GM19463 (cell line): ENCODE results near the gene BMP10.

Experiments used
- ATAC-seq: cut with Tn5 transposase; IDR thresholded peaks from one replicate; pipeline ENCODE4 v1.9.1; 2021; ENCODE audit warnings: mild to moderate bottlenecking, moderate library complexity; ENCODE audit not compliant: unreplicated experiment

BMP10 gene

DNA sequence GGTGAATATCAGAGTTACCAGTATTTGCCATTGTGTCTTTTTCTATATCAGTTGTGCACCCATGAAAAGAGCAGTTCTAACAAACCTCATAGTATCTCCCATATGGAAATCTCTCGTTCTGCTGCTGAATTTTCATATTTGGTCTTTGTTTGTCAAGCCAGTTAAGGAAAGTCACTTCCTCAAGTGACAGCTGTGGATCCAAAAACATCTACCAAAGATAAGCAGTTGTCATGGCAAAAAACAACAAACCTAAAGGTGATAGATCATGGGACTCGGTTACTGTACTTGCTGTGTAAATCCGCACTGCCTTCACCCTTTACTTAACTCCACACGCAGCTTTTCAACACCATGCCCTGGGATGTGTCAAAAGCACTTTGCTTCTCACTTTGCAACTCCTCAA, 17.3 kb downstream of the BMP10 start:
- no peak for ATAC-seq

DNA sequence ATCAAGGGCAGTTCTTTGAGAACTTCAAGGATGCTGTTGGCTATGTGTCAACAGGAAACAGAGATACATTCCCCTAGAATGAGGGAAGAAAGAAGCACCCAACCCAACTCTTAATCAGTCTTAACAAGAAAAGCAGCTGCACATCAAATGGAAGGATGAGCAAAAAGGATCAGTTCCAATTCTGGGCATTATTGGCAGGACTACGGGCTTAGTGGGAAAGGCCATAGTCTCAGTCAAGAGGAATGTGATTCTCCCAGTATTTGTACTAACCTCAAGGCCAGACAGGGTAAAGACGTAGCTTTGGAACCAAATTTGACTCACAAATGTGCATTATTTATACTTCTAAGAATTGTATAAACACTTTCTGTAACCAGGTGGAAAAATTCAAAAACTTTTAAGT, 18.2 kb downstream of the BMP10 start:
- no peak for ATAC-seq

DNA sequence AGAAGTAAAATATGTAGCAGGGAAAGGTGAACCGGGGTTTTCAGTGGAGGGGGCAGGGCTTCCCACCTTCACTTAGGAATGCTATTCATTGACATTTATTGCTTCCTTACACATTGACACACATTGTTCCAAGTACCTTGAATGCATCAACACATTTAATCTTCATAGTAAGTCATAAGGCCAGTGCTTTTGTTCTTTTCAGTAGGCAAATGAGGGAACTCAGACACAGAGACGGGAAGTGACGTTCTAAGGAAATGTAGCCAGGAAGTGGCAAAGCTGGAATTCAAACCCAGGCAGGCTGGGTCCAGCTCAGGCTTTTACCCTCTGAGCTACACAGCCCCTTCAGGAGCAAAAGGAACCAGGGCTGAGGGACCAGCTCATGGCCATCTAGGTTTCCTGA, 20.7 kb downstream of the BMP10 start:
- no peak for ATAC-seq

DNA sequence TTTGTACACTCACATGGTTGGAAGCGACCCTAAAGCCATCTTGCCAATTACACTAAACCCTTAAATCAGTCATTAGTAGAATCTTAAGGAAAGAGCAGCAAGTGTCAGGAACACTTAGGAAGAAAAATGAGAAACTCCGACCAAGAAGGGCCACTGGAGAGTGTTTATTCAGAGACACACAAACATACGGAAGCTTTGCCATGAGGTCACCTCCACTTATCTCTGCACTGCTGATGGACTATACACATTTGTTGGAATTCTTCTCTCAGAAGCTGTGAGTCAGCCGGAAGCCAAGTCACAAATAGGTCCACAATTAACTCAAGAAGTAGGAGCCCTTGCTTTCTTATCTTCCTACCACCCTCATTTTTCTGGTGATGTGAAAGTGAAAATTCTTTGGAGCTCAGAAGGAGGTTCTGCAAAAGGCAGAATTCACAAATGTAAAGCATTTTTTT, 21.6 kb downstream of the BMP10 start:
- no peak for ATAC-seq

DNA sequence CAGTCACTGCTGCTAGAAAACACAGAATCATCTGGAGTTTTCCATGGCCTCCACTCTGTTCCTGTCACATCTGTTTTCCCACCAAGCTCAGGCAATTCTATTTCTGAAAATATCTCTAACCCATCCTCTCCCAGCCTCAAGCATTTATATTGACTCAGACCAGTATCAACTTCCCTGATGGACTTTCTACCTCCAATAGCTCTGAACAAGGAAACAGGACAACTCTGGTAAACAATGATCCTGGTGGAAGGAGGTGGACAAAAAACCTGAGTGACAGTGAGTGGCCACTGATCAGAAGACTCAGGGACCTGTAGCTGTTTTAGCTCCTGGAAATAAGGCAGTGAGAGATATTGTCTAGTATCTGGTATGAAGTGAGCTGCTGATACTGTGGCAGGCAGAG, 23.4 kb downstream of the BMP10 start:
- no peak for ATAC-seq

DNA sequence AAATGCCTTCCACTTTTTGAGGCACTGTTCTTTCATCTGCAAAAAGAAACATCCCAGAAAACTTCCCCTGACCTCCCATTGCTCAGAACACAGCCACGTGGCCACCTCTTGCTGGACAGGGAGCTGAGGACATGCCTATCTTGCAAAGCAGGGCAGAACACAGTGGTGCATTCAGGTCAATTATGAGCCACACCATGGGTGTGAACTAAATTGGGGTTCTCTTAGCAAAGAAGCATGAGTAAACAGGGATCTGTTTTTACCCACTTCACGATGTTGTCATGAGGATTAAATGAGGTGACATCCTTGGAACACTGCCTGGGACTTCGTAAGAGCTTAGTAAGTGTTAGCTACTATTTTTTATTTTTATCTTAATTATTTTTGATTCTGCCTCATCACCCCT, 25.1 kb downstream of the BMP10 start:
- ATAC-seq: no peak

DNA sequence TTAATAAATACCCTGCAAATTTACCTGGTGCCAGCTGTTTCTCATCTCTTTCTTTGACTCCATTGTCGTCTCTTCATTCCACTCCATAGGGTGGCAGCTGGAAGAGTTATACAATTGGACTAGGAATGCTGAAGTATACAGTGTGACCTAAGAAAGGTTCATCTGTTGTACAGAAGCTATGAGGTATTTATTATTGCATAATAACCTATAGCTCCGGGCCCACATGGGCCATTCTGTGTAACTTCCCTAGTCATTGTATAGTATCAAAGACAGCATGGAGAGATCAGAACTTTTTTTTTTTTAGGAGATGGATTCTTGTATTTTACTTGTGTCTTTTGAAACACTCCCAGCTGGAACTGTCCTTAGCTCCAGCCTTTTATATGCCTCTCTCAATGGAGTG, 26.2 kb downstream of the BMP10 start:
- ATAC-seq: no peak

DNA sequence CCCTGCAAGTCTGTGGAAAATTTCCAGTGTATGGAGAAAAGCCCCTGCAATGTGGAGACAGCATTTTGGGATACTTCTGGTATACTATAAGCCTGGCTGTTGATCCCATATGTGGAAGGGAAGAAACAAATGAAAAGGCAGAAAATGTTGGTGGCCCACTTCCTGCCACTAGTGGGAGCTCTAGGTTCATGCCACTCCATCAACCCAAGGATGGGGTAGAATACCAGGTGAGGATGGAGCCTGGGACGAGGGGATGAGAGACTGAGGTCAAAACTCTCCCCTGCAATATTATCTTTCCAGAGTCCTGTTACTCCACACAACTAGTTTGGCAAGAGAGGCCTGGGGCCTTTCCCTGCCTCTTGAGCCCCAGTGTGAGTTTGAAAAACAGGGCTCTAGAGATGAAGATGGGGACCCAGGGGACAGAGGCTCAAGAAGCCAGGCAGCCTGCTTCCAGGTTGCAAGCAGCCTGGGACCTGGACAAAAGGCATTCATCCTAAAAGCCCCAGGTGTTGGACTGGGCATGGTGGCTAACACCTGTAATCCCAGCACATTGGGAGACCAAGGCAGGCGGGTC, 31.9 kb downstream of the BMP10 start:
- no peak for ATAC-seq

DNA sequence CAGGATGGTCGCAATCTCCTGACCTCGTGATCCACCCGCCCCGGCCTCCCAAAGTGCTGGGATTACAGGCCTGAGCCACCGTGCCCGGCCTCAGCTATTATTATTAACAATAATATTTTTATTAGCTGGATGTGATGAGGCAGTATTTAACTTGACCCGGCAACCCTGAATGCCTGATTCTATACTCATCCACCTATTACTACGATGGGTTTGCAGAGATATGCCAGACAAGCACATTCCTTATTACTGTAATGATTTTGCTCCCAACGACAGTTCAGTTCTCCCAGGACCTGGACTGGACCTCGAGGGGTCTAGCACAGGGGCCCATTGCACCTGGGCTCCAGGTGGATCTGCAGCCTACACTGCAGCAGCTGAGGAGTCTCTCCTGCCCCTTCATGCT, 32.6 kb downstream of the BMP10 start:
- no peak for ATAC-seq

DNA sequence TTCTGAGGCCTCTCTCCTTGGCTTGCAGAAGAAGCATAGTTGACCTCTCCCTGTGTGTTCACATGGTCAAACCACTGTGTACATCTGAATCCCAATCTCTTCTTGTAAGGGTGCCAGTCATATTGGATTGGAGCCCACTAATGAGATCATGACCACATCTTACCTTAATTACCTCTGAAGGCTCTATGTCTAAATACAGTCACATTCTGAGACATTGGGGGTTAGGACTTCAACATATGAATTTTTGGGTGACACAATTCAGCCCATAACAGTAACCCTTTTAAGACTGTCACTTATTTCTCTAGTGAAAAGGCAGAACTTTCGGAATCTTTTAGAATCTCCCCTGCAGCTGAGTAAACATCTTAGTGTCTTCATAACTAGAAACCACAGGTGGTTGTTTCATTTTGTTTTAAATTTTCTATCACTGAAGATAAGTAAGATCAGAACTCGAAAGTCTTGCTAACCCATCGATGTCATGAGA, 33.3 kb downstream of the BMP10 start:
- peak; percentile 70 for ATAC-seq

DNA sequence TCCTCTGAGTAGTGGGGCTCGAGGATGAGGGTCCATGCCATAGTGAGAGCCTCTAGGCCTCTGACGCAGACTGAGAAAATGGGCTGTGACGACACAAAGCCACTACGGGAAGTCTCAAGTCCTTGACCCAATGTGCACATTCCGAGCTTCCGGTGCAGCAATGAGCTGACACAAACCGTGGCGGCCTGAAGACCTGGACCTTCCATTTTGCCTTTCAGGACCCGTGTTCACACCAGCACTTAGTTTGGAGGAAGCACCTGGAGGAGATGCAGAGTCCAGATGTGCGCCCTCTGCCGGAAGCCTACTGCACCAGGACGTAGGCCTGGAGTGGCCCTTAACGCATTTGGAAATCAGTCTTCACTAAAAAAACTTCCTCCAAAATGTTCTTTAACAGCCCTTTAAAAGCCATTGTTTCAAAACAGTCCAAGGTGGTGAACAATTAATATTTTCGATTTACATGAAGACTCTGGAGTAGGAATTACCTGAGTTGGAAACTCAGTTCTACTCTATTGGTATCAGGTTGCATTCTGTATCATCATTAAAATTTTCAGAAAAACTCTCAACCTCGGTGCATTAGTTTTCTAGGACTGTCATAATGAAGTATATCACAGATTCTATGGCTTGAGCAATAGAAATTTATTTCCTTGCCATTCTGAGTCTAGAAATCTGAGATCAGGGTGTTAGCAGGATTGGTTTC, 33.9 kb downstream of the BMP10 start:
- ATAC-seq: peak; percentile 26

DNA sequence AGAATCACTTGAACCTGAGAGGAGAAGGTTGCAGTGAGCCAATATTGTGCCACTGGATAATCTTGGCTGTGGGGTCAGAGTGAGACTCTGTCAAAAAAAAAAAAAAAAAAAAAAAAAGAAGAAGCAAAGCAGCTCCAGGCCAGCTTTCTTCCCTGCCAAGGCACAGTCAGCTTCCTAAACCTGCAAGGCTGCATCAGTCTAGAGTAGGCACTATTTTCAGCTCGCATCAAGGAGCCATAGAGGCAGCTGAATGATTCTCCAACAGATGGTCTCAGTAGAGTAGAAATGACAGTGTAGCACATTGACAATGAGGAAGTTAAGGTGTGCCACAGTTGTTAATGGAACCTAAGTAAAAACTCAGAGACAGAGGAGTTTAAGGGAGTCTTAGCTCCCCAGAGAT, 35.6 kb downstream of the BMP10 start:
- no peak for ATAC-seq

DNA sequence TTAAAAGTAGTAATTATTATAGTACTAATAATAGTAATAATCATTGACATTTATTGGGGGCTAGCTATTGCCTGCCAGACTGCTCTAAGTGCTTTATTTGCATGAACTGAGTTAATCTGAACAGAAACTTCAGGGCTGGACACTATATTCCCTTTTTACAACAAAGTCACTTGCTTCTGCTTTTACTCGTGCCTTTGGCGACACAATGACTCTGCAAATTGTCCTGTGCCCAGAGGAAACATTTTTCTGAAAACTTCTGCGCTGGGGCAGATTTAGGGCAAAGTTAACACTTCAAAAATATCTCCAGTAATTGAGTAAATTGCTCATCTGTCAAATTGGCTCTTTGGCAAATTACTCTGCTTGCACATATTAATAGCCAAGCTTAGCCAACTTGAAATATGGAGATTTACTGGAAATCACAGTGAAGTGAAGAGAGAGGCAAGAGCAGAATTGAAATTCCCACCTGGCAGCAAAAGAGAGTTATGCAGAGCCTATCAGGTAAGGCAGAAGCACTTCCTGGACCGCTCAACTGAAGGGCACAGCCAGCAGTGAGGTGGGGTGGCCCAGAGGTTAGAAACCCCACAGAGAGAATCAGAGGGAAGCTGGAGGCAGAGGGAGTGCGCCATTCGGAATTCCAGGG, 36.3 kb downstream of the BMP10 start:
- no peak for ATAC-seq

DNA sequence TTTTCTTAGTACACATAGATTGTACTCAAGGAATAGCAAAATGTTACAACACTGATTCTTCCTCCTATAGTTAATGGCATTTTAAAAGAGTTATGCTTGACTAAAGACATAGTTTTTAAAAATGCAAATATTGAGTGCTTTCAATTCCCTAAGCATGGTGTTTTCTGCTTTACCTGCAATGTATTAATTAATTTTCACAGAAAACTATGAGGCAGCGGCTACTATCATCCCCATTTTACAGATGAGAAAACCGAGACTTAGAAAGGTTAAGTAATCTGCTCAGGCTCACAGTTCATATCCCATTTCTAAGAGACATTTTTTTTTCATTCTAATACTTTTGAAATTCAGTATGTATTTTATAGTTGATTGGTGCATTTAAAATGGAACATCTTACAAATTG, 38.0 kb downstream of the BMP10 start:
- no peak for ATAC-seq

DNA sequence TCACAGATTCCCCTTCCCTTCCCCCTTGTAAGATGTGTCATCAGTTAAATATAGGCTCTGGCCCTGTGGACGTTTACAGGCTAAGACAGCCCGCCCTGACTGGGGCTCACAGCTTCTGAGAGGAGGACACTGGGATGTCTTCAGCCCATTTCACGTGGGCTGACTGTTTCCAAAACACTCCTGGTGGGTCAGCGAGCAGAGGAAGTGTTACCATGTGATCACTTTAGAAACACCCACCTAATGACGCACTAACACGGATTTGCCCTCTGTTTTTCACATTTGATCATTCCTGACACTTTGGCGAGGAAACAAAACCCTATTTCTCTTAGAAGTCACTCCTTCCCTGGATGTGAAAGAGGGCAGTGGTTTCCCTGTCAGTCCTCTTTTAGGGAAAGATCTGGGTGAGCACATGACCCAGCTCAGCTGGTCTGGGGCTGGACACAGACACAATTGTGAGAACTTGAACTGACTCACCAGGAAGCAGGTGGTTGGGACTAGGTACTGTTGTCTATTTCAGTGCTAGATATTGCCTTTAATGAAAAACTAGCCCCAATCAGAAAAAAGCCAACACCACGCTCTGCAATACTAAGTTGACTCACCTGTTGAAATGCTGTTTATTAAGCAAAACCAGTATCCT, 38.8 kb downstream of the BMP10 start:
- peak; percentile 76 for ATAC-seq

DNA sequence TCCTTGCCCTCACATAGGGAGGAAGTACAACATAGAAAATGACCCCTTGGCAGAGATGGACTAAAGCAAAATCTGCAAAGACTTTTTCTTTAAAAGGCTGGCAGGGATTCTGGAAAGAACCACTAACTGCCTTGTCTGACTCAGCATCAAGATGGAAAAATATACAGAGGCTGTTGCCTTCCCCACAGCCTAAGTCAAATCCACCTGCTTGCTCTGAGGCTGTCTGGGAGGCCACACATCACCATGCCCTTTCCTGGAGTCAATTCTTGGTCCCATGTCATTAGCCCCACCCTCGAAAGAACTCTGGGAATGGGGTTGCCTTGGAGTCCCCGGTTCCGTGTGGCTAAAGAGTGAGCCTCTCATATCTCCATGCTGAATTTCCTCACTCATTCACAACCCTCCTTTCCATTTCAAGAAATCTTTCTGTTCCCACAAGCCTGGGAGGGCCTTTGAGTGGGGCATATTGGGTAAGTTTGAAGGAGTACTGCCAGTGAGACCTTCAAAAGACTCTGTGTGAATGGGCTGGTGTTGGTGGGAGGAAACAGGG, 39.4 kb downstream of the BMP10 start:
- no peak for ATAC-seq

DNA sequence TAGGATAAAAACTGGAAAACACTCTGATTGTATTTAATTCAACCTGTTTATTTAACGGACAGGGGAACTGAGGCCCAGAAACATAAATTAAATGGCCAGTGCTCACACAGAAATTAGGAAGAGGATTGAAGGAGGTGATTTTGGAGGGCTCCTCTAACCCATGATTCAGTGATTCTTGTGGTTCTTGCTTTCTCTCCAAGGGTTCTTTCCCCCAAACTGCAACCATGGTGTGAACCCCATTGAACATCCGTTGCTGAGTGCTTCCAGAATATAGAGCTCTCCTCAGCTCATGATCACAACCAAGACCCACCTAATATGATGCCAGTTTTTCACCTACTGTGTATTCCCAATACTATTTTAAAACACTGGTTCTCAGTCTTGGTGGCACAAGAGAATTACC, 41.4 kb downstream of the BMP10 start:
- no peak for ATAC-seq

DNA sequence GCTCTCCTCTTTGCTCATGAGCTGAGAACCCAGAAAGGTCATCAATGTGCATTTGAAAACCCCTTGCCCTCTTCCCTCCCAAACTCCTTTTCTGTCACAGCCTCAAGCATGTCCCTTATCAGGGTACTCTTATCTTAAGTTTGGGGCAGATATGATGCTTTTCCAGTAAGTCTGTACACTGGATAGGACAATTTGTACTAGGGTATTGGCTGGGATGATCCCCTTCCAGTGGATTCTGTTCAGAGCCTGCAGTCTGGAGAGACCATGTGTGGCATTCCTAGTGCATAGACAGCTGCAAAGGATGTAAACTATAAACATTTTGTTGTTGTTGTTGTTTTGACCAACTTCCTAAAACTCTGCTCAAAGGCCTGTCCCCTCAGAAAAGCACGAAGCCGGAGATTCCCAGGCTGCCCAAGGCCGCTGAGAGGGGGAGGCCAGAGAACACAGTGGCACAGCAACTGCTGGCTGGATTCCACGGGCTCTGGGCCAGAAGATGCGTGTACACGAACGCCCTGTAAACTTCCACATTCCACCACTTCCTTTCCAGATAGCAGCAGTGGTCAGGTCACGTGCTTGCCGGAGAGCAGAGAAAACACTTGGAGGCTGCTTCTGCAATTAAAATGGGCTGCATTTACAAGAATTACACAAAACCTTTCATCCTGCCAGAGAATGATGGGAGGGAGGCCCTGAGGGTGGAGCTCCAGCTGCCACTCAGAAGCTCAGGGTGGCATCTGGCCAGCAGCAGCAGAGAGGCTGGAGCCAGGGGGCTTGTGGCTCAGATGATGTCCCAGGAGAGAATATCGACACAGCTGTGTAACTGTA, 42.1 kb downstream of the BMP10 start:
- ATAC-seq: no peak

DNA sequence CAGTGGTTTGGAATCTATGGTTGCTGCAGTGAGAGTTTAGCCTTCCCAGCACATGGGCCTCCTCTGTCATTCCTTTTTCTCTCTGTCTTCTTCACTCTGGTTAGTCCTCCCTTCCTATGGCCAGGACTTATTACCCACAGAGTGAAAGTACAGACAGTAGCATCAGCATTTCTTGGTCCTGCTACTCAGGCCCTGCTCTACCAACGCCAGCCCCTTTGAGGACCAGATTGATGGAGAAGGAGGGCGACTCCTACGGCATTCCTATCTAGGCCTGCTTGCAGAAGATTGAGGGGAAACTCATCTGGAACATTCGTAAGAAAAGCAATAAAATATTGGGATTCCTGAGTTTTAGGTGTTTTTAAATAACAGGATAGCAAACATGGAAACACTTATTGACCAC, 43.5 kb downstream of the BMP10 start:
- no peak for ATAC-seq

DNA sequence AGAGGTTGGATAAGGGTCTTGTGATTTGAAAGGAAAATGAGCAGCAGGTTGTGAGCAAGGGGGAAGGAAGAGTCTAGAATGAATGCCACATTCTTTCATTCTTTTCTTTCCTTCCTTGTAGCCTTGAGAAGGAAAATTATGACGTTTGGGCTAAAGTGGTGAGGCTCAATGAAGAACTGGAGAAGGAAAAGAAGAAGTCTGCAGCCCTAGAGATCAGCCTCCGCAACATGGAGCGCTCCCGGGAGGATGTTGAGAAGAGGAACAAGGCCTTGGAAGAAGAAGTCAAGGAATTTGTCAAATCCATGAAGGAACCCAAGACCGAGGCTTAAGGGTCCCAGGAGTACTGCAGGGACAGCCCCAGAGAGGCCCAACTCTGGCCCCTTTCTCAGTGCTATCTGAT, 45.3 kb downstream of the BMP10 start:
- no peak for ATAC-seq

DNA sequence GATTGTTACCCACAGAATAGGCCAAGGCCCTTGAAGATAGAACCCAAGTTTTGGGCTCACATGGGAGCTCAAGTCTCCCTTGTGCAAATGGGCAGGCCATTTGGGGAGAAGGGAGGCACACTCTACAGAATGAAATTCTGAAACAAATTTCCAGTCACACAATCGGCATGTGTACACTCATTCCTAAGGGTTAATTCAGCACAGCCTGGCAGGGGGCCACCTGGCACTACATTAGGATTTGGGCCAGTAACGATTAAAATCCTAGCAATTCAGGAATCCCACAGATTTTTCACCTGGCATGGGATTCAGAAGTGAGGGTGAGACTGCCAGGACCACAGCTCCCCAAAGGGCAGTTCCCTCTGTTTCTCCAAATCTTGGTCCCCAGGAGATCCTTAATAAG, 46.4 kb downstream of the BMP10 start:
- ATAC-seq: no peak
